G401 (cell line): ENCODE results near the gene OLA1. TPM values are rescaled to one million over a fixed set of nuclear protein-coding genes. Genes with fewer than 3 reads are reported as not detected.
"Not testable (repeated sequence)": the region's sequence is repeated elsewhere in the genome, so short reads cannot be mapped to it uniquely, and the experiment has no call there.

Experiments
- DNase-seq: peaks from one replicate; pipeline ENCODE4 v3.0.0-alpha.2; 2015; ENCODE audit warnings: low spot score
- in situ Hi-C: cut with HindIII; loops from 2 replicates; pipeline ENCODE4 v1.10.0; 2016; ENCODE audit warnings: low sequenced_read_pairs, mixed read lengths
- total RNA-seq: library from RNA; depleted of rRNA; stranded (reverse); fragments of >200 nt; shearing (Covaris generic); gene quantifications from 2 replicates; pipeline ENCODE4 v1.2.3, GENCODE V29; 2014; rRNA removed

OLA1 gene
- 149 and 250 TPM in 2 replicates for total RNA-seq

DNA sequence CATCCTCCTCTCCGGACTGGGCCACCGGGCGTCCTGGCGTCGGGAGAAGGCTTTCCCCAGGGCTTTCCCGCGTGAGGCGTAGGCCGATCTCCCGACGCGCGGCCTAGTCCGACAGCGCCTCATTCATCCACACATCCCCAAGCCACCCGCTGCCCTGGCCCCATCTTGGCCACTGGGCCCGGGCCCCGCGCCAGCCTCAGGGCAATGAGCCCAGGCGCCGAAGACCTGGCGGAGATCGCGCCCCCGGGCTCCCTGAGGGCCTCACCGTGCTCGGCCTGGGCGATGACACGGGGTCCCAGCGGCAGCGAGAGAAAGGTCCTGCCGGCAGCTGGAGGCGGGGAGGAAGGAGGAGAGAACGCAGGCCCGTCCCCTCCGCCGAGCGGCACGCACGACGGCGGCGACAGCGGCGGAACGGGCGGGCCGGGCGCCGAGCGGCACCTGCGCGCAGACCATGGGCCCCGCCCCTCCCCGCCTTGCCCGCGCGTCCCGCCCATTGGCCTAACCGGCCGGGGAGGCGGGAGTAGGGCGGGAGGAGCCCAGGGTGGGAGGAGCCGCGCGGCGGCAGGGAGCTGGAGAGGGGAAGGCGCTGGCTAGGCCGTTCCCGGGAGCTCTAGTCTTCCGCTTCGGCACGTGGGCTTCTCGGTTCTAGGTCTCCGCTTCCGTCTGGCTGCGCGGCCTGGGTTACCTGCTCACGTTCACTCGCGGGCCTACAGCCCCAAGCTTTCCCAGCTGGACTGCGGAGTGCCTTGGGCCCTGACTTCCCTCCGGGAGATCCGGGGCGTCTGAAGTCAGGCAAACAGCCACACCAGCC, at the start of gene OLA1:
TSS of gene OLA1 (minus strand) at position 346 of the 811 bp plus-strand sequence. CDS start 1,717 bp downstream, outside the sequence.
- peak; percentile 92 for DNase-seq
- in situ Hi-C loops = no loop called here

DNA sequence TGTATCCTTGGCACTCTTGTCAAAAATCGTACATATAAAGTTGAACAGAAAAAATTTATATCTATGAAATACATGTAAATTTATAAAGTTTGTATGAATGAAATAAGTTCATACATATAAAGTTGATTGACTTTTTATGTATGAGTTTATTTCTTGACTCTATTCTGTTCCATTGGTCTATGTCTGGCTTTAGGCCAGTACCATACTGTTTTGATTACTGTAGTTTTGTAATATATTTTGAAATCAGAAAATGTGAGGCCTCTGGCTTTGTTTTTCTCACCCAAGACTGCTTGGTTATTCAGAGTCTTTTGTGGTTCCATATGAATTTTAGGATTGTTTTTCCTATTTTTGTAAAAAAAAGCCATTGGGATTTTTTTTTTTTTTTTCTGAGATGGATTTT, 44.6 kb upstream of the OLA1 start:
- in situ Hi-C loops = no loop called here
- DNase-seq = no peak

DNA sequence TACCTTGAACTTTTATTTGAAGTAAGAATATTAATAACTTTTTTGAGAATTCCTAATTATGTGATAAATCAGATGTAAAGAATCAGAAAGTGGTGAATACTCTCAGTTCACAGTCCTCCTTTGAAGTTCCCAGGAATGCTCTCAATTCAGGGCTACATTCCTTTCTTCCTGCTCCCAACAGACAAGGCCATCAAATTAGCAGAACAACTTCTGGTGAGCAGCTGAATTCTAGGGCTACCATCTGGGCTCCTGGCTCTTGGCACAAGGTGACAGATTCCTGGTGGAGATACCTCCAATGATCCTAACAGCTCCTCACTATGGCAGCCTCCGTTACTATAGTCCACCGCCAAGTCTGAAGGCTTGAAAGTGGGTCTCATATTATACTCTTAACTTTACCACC, 37.8 kb upstream of the OLA1 start:
- DNase-seq = no peak
- in situ Hi-C loops = no loop called here

- DNase-seq = no peak
- in situ Hi-C loops = no loop called here
Observed at GRCh38 chr2:174282441-174282840, 34.1 kb upstream of the OLA1 start.

DNA sequence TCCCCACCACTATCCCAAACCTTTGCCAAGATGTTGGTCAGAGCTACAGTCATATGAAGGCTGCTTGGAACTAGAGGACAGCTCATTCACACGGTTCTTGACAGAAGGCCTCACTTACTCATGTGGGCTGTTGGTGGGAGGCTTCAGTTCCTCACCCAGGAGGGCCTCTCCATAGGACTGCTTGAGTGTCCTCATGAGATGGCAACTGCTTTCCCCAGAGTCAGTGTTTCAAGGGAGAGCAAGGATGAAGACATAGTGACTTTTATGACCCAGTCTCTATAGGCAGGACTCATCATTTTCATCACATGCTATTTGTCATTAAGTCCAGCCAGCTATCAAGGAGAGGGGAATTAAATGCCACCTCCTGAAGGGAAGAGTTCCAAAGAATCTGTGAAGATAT, 33.4 kb upstream of the OLA1 start:
- no peak for DNase-seq
- in situ Hi-C loops = no loop called here

DNA sequence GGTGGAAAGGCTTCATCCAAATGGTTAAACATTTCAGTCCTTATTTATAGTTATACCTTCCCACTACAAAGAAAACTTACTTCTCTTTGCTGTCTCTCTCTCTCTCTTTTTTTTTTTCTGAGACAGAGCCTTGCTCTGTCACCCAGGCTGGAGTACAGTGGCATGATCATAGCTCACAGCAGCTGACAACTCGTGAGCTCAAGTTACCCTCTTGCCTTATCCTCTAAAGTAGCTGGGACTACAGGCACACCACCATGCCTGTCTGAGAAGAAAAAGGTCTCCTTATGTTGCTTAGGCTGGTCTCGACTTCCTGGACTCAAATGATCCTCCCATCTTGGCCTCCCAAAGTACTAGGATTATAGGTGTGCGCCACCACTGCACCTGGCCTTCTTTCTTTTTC, 32.3 kb upstream of the OLA1 start:
- in situ Hi-C loops = no loop called here
- no peak for DNase-seq

DNA sequence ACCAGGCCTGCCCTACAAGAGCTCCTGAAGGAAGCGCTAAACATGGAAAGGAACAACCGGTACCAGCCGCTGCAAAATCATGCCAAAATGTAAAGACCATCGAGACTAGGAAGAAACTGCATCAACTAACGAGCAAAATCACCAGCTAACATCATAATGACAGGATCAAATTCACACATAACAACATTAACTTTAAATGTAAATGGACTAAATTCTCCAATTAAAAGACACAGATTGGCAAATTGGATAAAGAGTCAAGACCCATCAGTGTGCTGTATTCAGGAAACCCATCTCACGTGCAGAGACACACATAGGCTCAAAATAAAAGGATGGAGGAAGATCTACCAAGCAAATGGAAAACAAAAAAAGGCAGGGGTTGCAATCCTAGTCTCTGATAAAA, 21.9 kb upstream of the OLA1 start:
- DNase-seq, in situ Hi-C loops: not testable (repeated sequence)

GRCh38 chr2:174266288-174266687, 18.0 kb upstream of the OLA1 start:
- in situ Hi-C loops = no loop called here
- no peak for DNase-seq

DNA sequence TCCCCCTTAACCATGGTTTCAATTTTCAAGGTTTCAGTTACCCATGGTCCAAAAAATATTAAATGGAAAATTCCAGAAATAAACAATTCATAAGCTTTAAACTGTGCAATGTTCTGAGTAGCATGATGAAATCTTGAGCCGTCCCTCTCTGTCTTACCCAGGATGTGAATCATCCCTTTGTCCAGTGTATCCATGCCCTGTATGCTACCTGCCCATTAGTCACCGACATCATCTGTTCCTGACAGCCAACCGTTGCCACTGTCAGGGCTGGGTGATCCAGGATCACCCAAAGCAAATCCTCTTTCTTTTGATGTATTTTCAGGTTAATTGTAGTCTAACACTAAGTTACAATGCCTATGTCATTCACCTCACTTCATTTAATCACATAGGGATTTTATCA, 15.7 kb upstream of the OLA1 start:
- no peak for DNase-seq
- in situ Hi-C loops = no loop called here

GRCh38 chr2:174259981-174260380, 11.6 kb upstream of the OLA1 start:
- in situ Hi-C loops = no loop called here
- DNase-seq = no peak

- in situ Hi-C loops = no loop called here
- no peak for DNase-seq
Observed at GRCh38 chr2:174254267-174254666, 5.9 kb upstream of the OLA1 start.

GRCh38 chr2:174248998-174249592, 763 bp upstream of the OLA1 start:
- DNase-seq = no peak
- in situ Hi-C loops = no loop called here

DNA sequence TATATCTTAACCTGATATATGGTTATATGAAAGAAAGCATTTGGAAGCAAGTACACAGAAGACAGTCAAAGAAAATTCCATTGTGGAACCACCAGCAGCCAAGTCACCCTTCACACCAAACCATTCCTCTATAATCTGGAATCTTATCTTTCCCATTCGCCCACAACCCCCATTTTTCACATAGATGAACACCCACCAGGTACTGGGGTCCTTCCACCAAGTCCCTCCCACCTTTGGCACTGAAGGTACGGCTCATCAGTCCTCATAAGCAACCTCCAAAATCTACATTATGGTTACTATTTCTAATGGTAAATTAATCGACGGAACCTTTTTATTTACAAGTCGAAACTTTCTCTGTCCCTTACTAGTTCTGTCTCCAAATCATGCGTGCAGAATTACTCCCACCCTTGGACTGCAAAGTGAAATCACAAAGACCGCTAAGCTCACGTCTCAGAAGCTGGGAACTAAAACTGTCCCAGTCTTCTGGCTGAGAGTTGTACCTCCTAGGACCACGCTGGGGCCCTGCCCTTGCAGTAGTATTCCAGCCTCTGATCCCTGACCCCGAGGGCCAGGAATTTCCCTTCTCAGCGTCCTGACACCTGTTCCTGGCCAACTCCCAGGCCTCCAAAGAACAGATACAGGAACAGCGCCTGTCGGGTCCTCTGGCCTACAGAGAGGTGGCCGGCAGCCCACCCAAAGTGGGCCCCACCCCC, 702 bp downstream of the OLA1 start:
- in situ Hi-C loops = no loop called here
- no peak for DNase-seq

DNA sequence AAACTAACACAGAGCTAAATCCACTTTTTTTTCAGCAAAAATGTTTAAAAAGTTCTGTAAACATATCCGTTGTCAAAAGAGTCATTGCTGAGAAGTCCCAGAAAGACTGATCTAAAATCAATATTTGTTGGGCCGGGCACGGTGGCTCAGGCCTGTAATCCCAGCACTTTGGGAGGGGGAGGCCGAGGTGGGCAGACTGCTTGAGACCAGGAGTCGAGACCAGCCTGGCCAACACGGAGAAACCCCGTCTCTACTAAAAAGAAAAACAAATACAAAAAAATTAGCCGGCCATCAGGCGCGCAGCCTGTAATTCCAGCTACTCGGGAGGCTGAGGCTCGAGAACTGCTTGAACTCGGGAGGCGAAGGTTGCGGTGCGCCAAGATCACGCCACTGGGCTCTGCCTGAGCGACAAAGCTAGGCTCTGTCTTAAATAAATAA, 1.4 kb downstream of the OLA1 start:
- in situ Hi-C loops = no loop called here
- DNase-seq = no peak

DNA sequence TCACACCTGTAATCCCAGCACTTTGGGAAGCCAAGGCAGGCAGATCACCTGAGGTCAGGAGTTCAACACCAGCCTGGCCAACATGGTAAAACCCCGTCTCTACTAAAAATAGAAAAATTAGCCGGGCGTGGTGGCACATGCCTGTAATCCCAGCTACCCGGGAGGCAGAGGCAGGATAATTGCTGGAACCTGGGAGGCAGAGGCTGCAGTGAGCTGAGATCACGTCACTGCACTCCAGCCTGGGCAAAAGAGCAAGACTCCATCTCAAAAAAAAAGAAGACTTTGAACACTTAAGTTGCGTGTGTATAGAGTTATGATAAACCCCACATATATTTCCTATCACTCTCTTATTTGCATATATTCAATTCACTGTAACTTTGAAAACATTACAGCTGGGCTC, 2.7 kb downstream of the OLA1 start:
- DNase-seq, in situ Hi-C loops: not testable (repeated sequence)

DNA sequence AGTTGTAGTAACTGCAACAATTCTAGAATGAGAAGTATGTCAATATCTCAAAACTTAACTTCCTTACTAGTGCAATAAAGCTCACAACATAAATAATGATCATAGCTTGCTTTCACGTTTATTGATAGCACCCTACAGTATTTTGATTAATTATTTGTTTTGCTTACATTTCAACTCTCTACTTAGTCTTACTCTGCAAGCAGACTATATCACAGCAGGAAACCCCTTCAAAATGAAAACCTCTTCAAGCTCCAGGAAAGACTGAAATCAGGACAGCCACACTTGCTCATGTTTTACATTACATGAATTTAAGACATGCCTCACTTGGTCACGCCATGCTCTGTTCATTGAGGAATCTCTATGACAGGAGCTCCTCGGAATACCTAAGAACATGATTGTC, 3.3 kb downstream of the OLA1 start:
- no peak for DNase-seq
- in situ Hi-C loops = no loop called here

- DNase-seq = no peak
- in situ Hi-C loops = no loop called here
Observed at GRCh38 chr2:174243812-174244211, 4.5 kb downstream of the OLA1 start.

DNA sequence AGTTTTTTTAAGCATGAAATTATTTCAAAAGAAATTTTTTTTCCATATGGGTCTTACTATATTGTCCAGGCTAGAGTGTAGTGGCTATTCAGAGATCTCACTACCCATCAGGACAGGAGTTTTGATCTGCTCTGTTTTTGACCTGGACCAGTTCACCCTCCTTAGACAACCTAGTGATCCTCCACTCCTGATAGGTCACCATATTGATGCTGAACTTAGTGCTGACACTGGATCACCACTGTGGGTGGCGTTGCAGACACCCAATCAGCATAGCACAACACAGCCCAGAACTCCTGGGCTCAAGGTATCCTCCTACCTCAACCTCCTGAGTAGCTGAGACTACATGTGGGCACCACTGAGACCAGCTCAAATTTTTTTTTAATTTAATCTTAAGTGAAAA, 8.2 kb downstream of the OLA1 start:
- DNase-seq = no peak

GRCh38 chr2:174236429-174236828, 11.9 kb downstream of the OLA1 start:
- no peak for DNase-seq
- in situ Hi-C loops = no loop called here

More for the DNA sequence above, 8.2 kb downstream of the OLA1 start:
- in situ Hi-C loops = no loop called here

- in situ Hi-C loops = no loop called here
- no peak for DNase-seq
Observed at GRCh38 chr2:174235680-174236079, 12.7 kb downstream of the OLA1 start.
